Skin epidermis (tissue), 12 donors: ENCODE data around the gene PPP2R5A.

Experiments
- H3K27ac ChIP-seq, 21 experiments: fragments of 200-600 bp; sonication (generic) in 11 of 21; one replicate each; pipeline ENCODE4 v1.5.0; 2020; ENCODE audit warnings: mild to moderate bottlenecking in 3 of 21, inconsistent platforms in 2 of 21, moderate library complexity in 2 of 21
- H3K4me3 ChIP-seq, 7 experiments: fragments of 200-600 bp; sonication (generic) in 2 of 7; one replicate each; pipeline ENCODE4 v1.5.0; 2020; ENCODE audit warnings: inconsistent platforms in 2 of 7, mild to moderate bottlenecking in 2 of 7, moderate library complexity in 1 of 7

PPP2R5A gene

GRCh38 chr1:212329105-212329504, 43.9 kb downstream of the PPP2R5A start:
- no peak overlapping the region for H3K27ac ChIP-seq
- H3K4me3 ChIP-seq: no peak overlapping the region

- Histone ChIP-seq H3K4me3 (no peak overlapping the region), H3K27ac (no peak overlapping the region)
Measured at GRCh38 chr1:212341090-212341489, 55.9 kb downstream of the PPP2R5A start.

DNA sequence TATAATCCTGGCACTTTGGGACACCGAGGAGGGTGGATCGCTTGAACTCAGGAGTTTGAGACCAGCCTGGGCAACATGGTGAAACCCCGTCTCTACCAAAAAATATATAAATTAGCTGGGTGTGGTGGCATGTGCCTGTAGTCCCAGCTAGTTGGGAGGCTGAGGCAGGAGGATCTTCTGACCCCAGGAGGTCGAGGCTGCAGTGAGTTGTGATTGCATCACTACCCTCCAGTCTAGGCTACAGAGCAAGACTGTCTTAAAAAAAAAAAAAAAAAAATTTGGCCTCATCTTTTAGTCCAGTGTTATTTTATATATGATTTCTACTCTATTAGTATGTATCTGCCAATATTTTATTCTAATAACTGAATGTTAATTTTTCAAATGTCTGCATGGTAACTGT, 59.7 kb downstream of the PPP2R5A start:
- H3K4me3 ChIP-seq: no peak overlapping the region

GRCh38 chr1:212346601-212347000, 61.4 kb downstream of the PPP2R5A start:
- no peak overlapping the region for H3K27ac ChIP-seq
- H3K4me3 ChIP-seq: no peak overlapping the region

More for the DNA sequence above, 59.7 kb downstream of the PPP2R5A start:
- no peak overlapping the region for H3K27ac ChIP-seq

DNA sequence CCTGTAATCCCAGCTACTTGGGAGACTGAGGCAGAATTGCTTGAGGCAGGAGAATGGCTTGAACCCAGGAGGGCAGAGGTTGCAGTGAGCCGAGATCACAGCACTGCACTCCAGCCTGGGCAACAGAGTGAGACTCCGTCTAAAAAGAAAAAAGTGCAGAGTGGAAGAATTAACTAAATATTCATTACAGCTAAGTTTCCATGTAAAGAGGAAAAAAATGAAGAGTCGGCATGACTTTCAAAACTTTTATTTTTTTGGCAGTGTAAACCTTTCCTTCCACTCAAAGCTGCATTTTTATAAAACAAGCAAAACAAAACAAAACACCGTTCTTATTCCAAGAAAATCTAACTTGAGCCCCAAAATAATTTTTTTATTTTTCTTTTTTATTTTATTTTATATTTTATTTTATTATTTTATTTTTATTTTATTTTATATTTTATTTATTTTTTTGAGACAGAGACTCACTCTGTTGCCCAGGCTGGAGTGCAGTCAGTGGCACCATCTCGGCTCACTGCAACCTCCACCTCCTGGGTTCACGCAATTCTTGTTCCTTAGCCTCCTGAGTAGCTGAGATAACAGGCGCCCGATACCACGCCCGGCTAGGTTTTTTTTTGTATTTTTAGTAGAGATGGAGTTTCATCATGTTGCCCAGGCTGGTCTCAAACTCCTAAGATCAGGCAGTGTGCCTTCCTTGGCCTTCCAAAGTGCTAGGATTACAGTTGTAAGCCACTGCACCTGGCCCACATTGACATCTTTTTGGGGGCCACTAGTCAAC, 66.6 kb downstream of the PPP2R5A start:
- H3K27ac ChIP-seq: peak overlapping the region in 1 of 21 experiments; percentile 14
- H3K4me3 ChIP-seq: no peak overlapping the region

- H3K27ac ChIP-seq: peak overlapping the region in 1 of 21 experiments; percentile 14
- H3K4me3 ChIP-seq: no peak overlapping the region
Measured at GRCh38 chr1:212353181-212353580, 68.0 kb downstream of the PPP2R5A start.

GRCh38 chr1:212354464-212354863, 69.3 kb downstream of the PPP2R5A start:
- Histone ChIP-seq H3K27ac (no peak overlapping the region), H3K4me3 (no peak overlapping the region)

DNA sequence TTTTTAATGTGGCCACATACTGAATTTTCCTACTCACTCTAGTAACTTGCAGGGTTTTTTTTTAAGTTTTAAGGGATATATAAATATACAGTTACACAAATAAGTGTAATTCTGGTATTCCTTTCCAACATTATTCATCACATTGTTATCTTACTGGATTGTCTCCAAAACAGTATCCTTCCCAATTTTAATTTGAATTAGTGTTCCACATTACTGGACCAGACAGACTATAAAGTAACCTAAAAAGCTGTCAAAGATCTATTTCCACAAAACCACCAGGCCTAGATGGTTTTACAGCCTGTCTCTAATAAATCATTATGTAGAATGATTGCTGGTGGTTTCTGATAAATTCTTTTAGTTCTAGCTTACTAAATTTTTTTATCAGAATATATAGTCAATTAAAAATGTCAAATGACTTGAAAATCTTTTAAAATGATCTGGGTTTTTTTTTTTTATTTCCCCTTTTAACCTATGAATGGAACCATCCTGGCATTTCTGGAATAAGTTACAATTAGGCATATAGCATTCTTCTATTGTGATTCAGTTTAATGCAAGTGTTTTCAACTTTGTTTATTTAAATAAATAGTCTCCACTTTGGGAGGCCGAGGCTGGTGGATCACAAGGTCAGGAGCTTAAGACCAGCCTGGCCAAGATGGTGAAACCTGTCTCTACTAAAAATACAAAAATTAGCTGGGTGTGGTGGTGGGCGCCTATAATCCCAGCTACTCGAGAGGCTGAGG, 70.2 kb downstream of the PPP2R5A start:
- Histone ChIP-seq H3K4me3 (no peak overlapping the region), H3K27ac (no peak overlapping the region)

DNA sequence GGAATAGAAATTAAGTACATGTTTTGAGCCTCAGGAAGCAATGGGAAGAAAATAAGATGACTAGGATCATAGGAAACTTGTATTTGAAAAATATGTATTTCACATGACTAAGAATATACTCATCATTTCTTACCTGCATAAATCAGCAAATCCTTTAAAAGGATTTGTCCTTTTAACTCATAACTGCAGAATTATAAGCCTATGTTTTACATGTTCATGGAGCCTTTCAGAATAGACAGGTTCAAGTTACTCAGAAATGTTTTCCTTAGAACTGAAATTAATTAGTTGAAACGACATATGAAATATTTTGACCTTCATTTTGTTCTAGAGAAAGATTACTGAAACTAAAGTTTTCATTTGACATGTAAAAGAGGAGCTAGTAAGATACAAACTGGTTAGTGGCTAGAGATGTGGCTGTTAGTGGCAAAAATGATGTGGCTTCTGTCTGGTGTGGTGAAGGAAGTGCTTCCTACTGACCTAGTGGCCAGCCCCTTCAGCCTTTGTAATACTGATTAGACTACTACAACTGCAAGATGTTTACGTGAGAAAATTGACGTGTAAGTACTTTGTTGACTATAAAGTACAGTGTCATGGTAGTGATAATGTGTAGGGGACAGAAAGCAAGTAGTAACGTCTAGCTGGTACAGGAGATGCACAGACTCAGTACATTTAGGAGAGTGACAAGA, 74.7 kb downstream of the PPP2R5A start:
- Histone ChIP-seq H3K27ac (no peak overlapping the region), H3K4me3 (no peak overlapping the region)

GRCh38 chr1:212364985-212365384, 79.8 kb downstream of the PPP2R5A start:
- no peak overlapping the region for H3K27ac ChIP-seq
- H3K4me3 ChIP-seq: no peak overlapping the region

DNA sequence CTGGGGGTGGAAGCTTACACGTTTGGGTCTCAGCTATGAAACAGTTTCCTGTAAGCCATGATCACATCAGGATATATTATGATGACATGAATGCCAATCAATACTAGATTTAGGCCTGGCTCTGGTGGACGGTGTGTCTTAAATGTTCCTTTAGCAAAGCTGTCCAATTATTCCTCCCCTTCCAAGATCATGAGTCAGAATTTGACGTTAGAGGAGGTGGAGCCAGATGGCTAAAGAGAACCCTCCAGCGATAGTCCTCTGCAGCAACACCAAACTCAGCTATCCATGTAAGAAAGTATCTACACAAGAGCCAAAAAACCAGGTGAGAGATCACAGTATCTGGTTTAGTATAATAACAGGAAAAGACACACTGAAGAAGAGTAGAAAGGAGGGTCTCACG, 81.7 kb downstream of the PPP2R5A start:
- Histone ChIP-seq H3K4me3 (no peak overlapping the region), H3K27ac (peak overlapping the region in 1 of 21 experiments; percentile 27)

DNA sequence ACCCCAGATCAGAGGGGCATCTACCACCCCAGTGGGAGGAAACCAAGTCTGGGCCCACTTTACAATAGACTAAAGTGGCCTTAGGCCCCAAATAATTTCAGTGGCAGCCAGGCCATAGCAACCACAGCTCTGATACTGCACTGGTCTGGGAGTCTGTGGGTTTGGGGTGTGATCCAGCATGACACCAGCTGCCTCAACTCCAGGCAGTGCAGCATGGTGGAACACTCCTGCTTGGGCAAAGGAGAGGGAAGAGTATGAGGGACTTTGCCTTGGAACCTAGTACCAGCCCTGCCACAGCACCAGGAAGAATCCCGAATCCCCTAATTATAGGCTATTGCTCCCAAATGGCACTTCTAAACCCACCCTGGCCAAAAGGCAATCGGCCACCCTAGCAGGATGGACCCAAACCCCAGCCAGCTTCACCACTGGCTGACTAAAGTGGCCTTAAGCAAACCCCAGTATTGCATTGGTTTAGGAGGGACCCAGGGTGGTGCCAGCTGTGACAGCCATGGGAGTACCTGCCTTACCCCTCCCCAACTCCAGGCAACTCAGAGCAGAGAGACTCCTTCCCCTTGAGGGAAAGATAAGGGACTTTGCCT, 82.4 kb downstream of the PPP2R5A start:
- Histone ChIP-seq H3K4me3 (no peak overlapping the region), H3K27ac (peak overlapping the region in 2 of 21 experiments; percentile 12 to 49)

GRCh38 chr1:212368073-212368484, 82.9 kb downstream of the PPP2R5A start:
- H3K27ac ChIP-seq: no peak overlapping the region

GRCh38 chr1:212375986-212376385, 90.8 kb downstream of the PPP2R5A start:
- no peak overlapping the region for H3K4me3 ChIP-seq
- no peak overlapping the region for H3K27ac ChIP-seq

More at GRCh38 chr1:212368073-212368484, 82.9 kb downstream of the PPP2R5A start:
- no peak overlapping the region for H3K4me3 ChIP-seq

- H3K27ac ChIP-seq: no peak overlapping the region
- no peak overlapping the region for H3K4me3 ChIP-seq
Measured at GRCh38 chr1:212377644-212378043, 92.4 kb downstream of the PPP2R5A start.

- Histone ChIP-seq H3K4me3 (no peak overlapping the region), H3K27ac (no peak overlapping the region)
Measured at GRCh38 chr1:212379366-212379765, 94.2 kb downstream of the PPP2R5A start.

DNA sequence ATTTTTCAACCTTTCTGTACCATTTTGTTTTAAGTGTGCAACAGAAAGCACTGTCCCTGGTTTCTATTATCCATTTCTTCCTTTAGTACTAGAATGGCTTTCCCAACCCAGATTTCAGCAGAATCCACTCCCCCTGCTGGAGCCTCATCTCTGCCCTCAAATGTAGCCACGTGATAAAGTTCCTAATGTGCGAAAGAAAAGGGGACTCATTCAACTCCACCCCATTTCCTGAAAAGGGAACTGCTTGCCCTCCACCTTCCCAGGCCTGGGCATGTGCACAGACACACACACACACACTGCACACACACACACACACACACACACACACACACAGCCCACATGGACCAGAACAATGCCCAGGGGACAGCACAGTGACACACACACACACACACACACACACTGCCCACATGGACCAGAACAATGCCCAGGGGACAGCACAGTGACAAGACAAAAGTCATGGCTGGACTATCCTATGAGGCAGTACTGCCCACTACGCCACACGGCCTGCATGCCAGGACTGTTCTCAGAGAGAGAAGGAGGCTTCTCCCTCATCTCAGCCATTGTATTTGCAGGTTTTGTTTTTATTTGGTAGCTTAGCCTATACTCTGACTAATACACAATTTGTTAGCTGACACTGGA, 96.3 kb downstream of the PPP2R5A start:
- Histone ChIP-seq H3K27ac (no peak overlapping the region), H3K4me3 (no peak overlapping the region)

- Histone ChIP-seq H3K27ac (no peak overlapping the region), H3K4me3 (no peak overlapping the region)
Measured at GRCh38 chr1:212386029-212386428, 100.8 kb downstream of the PPP2R5A start.

- H3K4me3 ChIP-seq: no peak overlapping the region
- H3K27ac ChIP-seq: no peak overlapping the region
Measured at GRCh38 chr1:212388985-212389716, 103.9 kb downstream of the PPP2R5A start.
